ENCODE data around the gene DIS3.
A peak's percentile ranks its signal among the peaks of the same experiment; 100 is the strongest.

Gene DIS3

GRCh38 chr13:72745260-72745659 is 36.4 kb downstream of the DIS3 start:
- Histone ChIP-seq H2AK5ac (ENCODE audit: low read length, severe bottlenecking) (no peak overlapping the region), H3K23ac (ENCODE audit: low read length in 2 of 2) (no peak overlapping the region), H2BK5ac (ENCODE audit: low read depth, low read length, poor library complexity, severe bottlenecking) (no peak overlapping the region), H3K4me2 (ENCODE audit: low read length, poor library complexity, severe bottlenecking) (no peak overlapping the region), H3K27ac (ENCODE audit: low read length, poor library complexity, severe bottlenecking) (no peak overlapping the region), H3K4me3 (ENCODE audit: insufficient read depth in 1 of 2, low read depth in 1 of 2, low read length in 2 of 2) (no peak overlapping the region), H3K18ac (ENCODE audit: low read depth in 1 of 2, low read length in 2 of 2) (no peak overlapping the region), H2BK15ac (ENCODE audit: low read depth, poor library complexity, severe bottlenecking) (no peak overlapping the region), H3K4ac (ENCODE audit: low read depth in 1 of 2, low read length in 2 of 2) (no peak overlapping the region), H2BK120ac (ENCODE audit: low read depth, low read length) (no peak overlapping the region), H3K79me1 (replicated peaks; ENCODE audit: low read length, poor library complexity, severe bottlenecking) (peaks cover 15% of the 10 kb centered on the region), H3K36me3 (ENCODE audit: control insufficient read depth in 1 of 2, insufficient read depth in 2 of 2, low read depth in 1 of 2, low read length in 2 of 2) (peaks cover 0 to 62% of the 10 kb centered on the region in 2 experiments), H3K9me3 (ENCODE audit: control insufficient read depth, low read length) (no peaks in the 10 kb centered on the region), H4K8ac (ENCODE audit: low read length) (no peak overlapping the region), H3K14ac (ENCODE audit: low read length in 2 of 2) (no peak overlapping the region), H2BK12ac (ENCODE audit: low read length in 2 of 2) (no peak overlapping the region), H2AFZ (ENCODE audit: low read depth, low read length) (no peak overlapping the region), H3K4me1 (ENCODE audit: control insufficient read depth, insufficient read depth, low read depth, low read length) (no peaks in the 10 kb centered on the region), H3K9ac (ENCODE audit: low read length) (no peak overlapping the region), H3K27me3 (ENCODE audit: control insufficient read depth in 1 of 2, insufficient read depth in 1 of 2, low read length in 2 of 2) (no peaks in the 10 kb centered on the region), H4K91ac (ENCODE audit: low read length) (no peak overlapping the region)
- WGBS = no CpG with 5 or more reads among the region's 1 CpG
- DNase-seq = peak; percentile 18

DNA sequence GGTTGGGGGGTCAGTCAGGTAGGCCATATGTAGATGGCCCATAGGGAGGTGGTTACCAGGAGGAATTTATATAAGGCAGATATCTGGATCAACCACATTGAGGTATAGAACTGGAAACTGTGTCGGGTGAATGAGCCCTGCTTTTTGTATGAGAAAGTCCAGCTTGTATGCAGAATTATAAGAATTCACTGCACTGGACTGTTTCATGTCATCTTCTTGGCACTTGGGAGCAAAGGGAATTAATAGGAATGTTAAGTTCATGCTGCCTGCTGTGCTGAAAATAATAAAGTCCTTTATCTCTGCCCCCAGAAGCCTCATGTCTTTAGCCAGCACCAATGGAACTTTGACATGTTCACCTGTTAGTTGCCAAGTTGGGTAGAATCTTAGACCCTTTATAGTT is 41.7 kb downstream of the DIS3 start:
- Histone ChIP-seq H3K27ac (ENCODE audit: low read length, poor library complexity, severe bottlenecking) (no peak overlapping the region), H2AFZ (ENCODE audit: low read depth, low read length) (no peak overlapping the region), H2BK15ac (ENCODE audit: low read depth, poor library complexity, severe bottlenecking) (no peak overlapping the region), H3K36me3 (ENCODE audit: control insufficient read depth in 1 of 2, insufficient read depth in 2 of 2, low read depth in 1 of 2, low read length in 2 of 2) (peaks cover 0 to 40% of the 10 kb centered on the region in 2 experiments), H4K91ac (ENCODE audit: low read length) (no peak overlapping the region), H4K8ac (ENCODE audit: low read length) (no peak overlapping the region), H3K79me1 (replicated peaks; ENCODE audit: low read length, poor library complexity, severe bottlenecking) (peaks cover 20% of the 10 kb centered on the region), H3K23ac (ENCODE audit: low read length in 2 of 2) (peak overlapping the region in 1 of 2 experiments; percentile 83), H3K4me1 (ENCODE audit: control insufficient read depth, insufficient read depth, low read depth, low read length) (no peaks in the 10 kb centered on the region), H2AK5ac (ENCODE audit: low read length, severe bottlenecking) (no peak overlapping the region), H3K9ac (ENCODE audit: low read length) (no peak overlapping the region), H2BK120ac (ENCODE audit: low read depth, low read length) (no peak overlapping the region), H3K4me3 (ENCODE audit: insufficient read depth in 1 of 2, low read depth in 1 of 2, low read length in 2 of 2) (no peak overlapping the region), H3K9me3 (ENCODE audit: control insufficient read depth, low read length) (no peaks in the 10 kb centered on the region), H3K27me3 (ENCODE audit: control insufficient read depth in 1 of 2, insufficient read depth in 1 of 2, low read length in 2 of 2) (no peaks in the 10 kb centered on the region), H3K4me2 (ENCODE audit: low read length, poor library complexity, severe bottlenecking) (no peak overlapping the region), H2BK5ac (ENCODE audit: low read depth, low read length, poor library complexity, severe bottlenecking) (no peak overlapping the region), H3K4ac (ENCODE audit: low read depth in 1 of 2, low read length in 2 of 2) (no peak overlapping the region), H3K14ac (ENCODE audit: low read length in 2 of 2) (no peak overlapping the region), H2BK12ac (ENCODE audit: low read length in 2 of 2) (no peak overlapping the region), H3K18ac (ENCODE audit: low read depth in 1 of 2, low read length in 2 of 2) (no peak overlapping the region)
- no peak for DNase-seq
- 93% methylated on average over 1 of the region's 1 CpG for WGBS

GRCh38 chr13:72737033-72737432 is 44.7 kb downstream of the DIS3 start:
- WGBS = 80% methylated on average over 1 of the region's 3 CpGs
- Histone ChIP-seq H3K18ac (ENCODE audit: low read depth in 1 of 2, low read length in 2 of 2) (no peak overlapping the region), H3K4me3 (ENCODE audit: insufficient read depth in 1 of 2, low read depth in 1 of 2, low read length in 2 of 2) (no peak overlapping the region), H3K14ac (ENCODE audit: low read length in 2 of 2) (no peak overlapping the region), H4K91ac (ENCODE audit: low read length) (no peak overlapping the region), H3K79me1 (replicated peaks; ENCODE audit: low read length, poor library complexity, severe bottlenecking) (peaks cover 23% of the 10 kb centered on the region), H3K4ac (ENCODE audit: low read depth in 1 of 2, low read length in 2 of 2) (no peak overlapping the region), H3K27ac (ENCODE audit: low read length, poor library complexity, severe bottlenecking) (no peak overlapping the region), H3K4me2 (ENCODE audit: low read length, poor library complexity, severe bottlenecking) (no peak overlapping the region), H2BK120ac (ENCODE audit: low read depth, low read length) (no peak overlapping the region), H3K36me3 (ENCODE audit: control insufficient read depth in 1 of 2, insufficient read depth in 2 of 2, low read depth in 1 of 2, low read length in 2 of 2) (peaks cover 3 to 42% of the 10 kb centered on the region in 2 experiments), H2BK15ac (ENCODE audit: low read depth, poor library complexity, severe bottlenecking) (no peak overlapping the region), H3K27me3 (ENCODE audit: control insufficient read depth in 1 of 2, insufficient read depth in 1 of 2, low read length in 2 of 2) (no peaks in the 10 kb centered on the region), H4K8ac (ENCODE audit: low read length) (peak overlapping the region; percentile 28), H3K23ac (ENCODE audit: low read length in 2 of 2) (no peak overlapping the region), H3K9ac (ENCODE audit: low read length) (no peak overlapping the region), H3K9me3 (ENCODE audit: control insufficient read depth, low read length) (no peaks in the 10 kb centered on the region), H2AFZ (ENCODE audit: low read depth, low read length) (no peak overlapping the region), H2BK12ac (ENCODE audit: low read length in 2 of 2) (no peak overlapping the region), H2BK5ac (ENCODE audit: low read depth, low read length, poor library complexity, severe bottlenecking) (no peak overlapping the region), H3K4me1 (ENCODE audit: control insufficient read depth, insufficient read depth, low read depth, low read length) (no peaks in the 10 kb centered on the region), H2AK5ac (ENCODE audit: low read length, severe bottlenecking) (no peak overlapping the region)
- no peak for DNase-seq

GRCh38 chr13:72728290-72728605 is 53.5 kb downstream of the DIS3 start:
- no peak overlapping the region for H3K23ac ChIP-seq (ENCODE audit: low read length in 2 of 2)
- no peak overlapping the region for H2BK5ac ChIP-seq (ENCODE audit: low read depth, low read length, poor library complexity, severe bottlenecking)
- no peak overlapping the region for H3K27ac ChIP-seq (ENCODE audit: low read length, poor library complexity, severe bottlenecking)
- peak overlapping the region in 1 of 2 experiments; percentile 46 for H3K18ac ChIP-seq (ENCODE audit: low read depth in 1 of 2, low read length in 2 of 2)
- no peaks in the 10 kb centered on the region for H3K9me3 ChIP-seq (ENCODE audit: control insufficient read depth, low read length)
- peaks cover 2 to 8% of the 10 kb centered on the region in 2 experiments for H3K36me3 ChIP-seq (ENCODE audit: control insufficient read depth in 1 of 2, insufficient read depth in 2 of 2, low read depth in 1 of 2, low read length in 2 of 2)
- peak overlapping the region; percentile 90 for H3K9ac ChIP-seq (ENCODE audit: low read length)
- H4K8ac ChIP-seq (ENCODE audit: low read length) = peak overlapping the region; percentile 45
- peak overlapping the region; percentile 74 for H3K4me2 ChIP-seq (ENCODE audit: low read length, poor library complexity, severe bottlenecking)
- H2BK120ac ChIP-seq (ENCODE audit: low read depth, low read length) = no peak overlapping the region
- no peaks in the 10 kb centered on the region for H3K27me3 ChIP-seq (ENCODE audit: control insufficient read depth in 1 of 2, insufficient read depth in 1 of 2, low read length in 2 of 2)
- no peak overlapping the region for H2BK12ac ChIP-seq (ENCODE audit: low read length in 2 of 2)
- H3K14ac ChIP-seq (ENCODE audit: low read length in 2 of 2) = peak overlapping the region in 1 of 2 experiments; percentile 4
- peak overlapping the region; percentile 80 to 97 for H3K4me3 ChIP-seq (ENCODE audit: insufficient read depth in 1 of 2, low read depth in 1 of 2, low read length in 2 of 2)
- DNase-seq = peak; percentile 2
- H3K79me1 ChIP-seq (replicated peaks; ENCODE audit: low read length, poor library complexity, severe bottlenecking) = peaks cover 8% of the 10 kb centered on the region
- 28% methylated on average over 3 of the region's 3 CpGs for WGBS
- H3K4me1 ChIP-seq (ENCODE audit: control insufficient read depth, insufficient read depth, low read depth, low read length) = peaks cover 1% of the 10 kb centered on the region
- no peak overlapping the region for H2BK15ac ChIP-seq (ENCODE audit: low read depth, poor library complexity, severe bottlenecking)
- peak overlapping the region; percentile 68 for H2AFZ ChIP-seq (ENCODE audit: low read depth, low read length)
- no peak overlapping the region for H4K91ac ChIP-seq (ENCODE audit: low read length)
- no peak overlapping the region for H2AK5ac ChIP-seq (ENCODE audit: low read length, severe bottlenecking)
- H3K4ac ChIP-seq (ENCODE audit: low read depth in 1 of 2, low read length in 2 of 2) = no peak overlapping the region

Data from mesenchymal stem cell (in vitro differentiated cells and primary cell).